ENCODE data around the gene JMJD1C. TPM values are rescaled to one million over a fixed set of nuclear protein-coding genes. Genes with fewer than 3 reads are reported as not detected.
"Not testable (repeated sequence)": the region's sequence is repeated elsewhere in the genome, so short reads cannot be mapped to it uniquely, and the experiment has no call there.

The JMJD1C gene
- polyA plus RNA-seq, 3 donors from 2014 or later: 13.4 to 37.4 (median 16.0) TPM

DNA sequence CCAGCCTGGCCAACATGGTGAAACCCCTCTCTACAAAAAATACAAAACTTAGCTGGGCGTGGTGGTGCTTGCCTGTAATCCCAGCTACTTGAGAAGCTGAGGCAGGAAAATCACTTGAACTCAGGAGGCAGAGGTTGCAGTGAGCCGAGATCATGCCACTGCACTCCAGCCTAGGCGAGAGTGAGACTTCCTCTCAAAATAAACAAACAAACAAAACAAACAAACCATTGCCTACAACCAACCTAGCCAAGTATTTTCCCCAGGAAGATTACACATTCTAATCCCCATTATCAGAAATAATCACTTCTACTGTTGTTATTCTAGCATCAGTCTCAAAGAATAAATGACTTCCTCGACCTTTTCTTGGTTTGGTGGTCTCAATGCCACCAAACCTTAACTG lies 172.9 kb downstream of the JMJD1C start:
- H3K9me3 Mint-ChIP-seq; H3K4me3 Mint-ChIP-seq; DNase-seq; H3K4me1 Mint-ChIP-seq; H3K36me3 Mint-ChIP-seq; H3K27me3 Mint-ChIP-seq (ENCODE audit: low read depth in 3 of 3): not testable (repeated sequence)
- H3K27ac Mint-ChIP-seq: peak overlapping the region in 2 of 6 donors; percentile 34 to 53

DNA sequence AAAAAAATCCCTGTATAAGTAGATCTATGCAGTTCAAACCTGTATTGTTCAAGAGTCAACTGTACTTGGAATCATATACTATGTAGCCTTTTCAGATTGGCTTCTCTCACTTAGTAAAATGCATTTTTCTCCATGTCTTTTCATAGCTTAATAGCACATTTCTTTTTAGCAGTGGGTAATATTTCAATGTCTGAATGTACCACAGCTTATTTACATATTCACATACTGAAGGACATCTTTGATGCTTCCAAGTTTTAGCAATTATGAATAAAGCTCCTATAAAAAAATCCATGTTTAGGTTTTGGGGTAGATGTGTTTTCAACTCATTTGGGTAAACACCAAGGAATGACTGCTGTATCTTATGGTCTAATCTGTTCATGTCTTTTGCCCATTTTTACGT lies 177.6 kb downstream of the JMJD1C start:
- Mint-ChIP-seq H3K4me3 (no peak overlapping the region), H3K27me3 (ENCODE audit: low read depth in 3 of 3) (peaks cover 0 to 3% (median 0%) of the 10 kb centered on the region in 3 donors)
- no peak for DNase-seq

DNA sequence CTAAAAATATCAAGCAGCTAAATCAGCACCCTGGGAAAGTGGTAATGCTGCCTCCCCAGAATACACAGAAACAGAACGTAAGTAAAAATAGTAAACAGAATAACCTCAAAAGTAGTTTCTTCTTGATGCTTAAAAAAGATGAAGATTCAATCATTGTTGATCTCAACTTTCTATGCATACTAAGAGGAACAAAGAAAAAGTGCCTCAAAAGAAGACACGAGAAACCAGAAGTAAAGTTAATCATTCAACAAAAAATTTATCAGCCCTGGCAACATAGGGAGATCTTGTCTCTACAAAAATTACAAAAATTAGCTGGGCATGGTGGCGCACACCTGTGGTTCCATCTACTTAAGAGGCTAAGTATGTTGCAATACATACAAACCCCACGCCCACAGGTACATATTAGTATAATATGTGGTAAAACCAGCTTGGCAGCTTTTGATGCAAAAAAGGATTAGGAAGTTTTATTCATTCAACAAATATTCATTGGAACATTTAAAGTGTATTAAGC lies 179.0 kb downstream of the JMJD1C start:
- peaks cover 0 to 3% (median 0%) of the 10 kb centered on the region in 3 donors for H3K27me3 Mint-ChIP-seq (ENCODE audit: low read depth in 3 of 3)
- no peaks in the 10 kb centered on the region for H3K36me3 Mint-ChIP-seq
- H3K27ac Mint-ChIP-seq: no peak overlapping the region
- H3K9me3 Mint-ChIP-seq: no peaks in the 10 kb centered on the region
- no peak overlapping the region for H3K4me3 Mint-ChIP-seq
- DNase-seq: no peak
- no peaks in the 10 kb centered on the region for H3K4me1 Mint-ChIP-seq

More for the DNA sequence above, 177.6 kb downstream of the JMJD1C start:
- no peak overlapping the region for H3K27ac Mint-ChIP-seq
- H3K36me3 Mint-ChIP-seq: no peaks in the 10 kb centered on the region
- no peaks in the 10 kb centered on the region for H3K9me3 Mint-ChIP-seq
- H3K4me1 Mint-ChIP-seq: no peaks in the 10 kb centered on the region

DNA sequence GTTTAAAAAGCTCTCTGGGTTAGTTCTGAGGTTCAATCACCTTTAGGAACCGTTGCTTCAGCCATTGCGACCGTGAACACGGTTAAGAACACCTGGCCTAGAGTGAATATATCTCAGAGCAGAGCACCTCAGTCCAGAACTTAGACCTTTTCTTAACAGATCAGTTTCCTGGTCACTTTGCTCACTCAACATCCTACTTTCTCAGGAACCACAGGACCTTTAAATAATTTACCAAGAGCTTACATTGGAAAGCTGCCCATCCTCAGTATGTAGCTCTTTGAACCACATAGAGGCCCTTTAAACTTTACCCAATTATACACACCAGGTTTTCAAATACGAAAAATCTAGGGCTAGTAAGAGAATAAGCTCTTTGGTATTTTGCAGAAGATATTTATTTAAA lies 179.4 kb downstream of the JMJD1C start:
- Mint-ChIP-seq H3K9me3 (no peaks in the 10 kb centered on the region), H3K4me1 (no peaks in the 10 kb centered on the region), H3K27ac (no peak overlapping the region), H3K27me3 (ENCODE audit: low read depth in 3 of 3) (peaks cover 0 to 3% (median 0%) of the 10 kb centered on the region in 3 donors), H3K36me3 (no peaks in the 10 kb centered on the region), H3K4me3 (no peak overlapping the region)
- no peak for DNase-seq

DNA sequence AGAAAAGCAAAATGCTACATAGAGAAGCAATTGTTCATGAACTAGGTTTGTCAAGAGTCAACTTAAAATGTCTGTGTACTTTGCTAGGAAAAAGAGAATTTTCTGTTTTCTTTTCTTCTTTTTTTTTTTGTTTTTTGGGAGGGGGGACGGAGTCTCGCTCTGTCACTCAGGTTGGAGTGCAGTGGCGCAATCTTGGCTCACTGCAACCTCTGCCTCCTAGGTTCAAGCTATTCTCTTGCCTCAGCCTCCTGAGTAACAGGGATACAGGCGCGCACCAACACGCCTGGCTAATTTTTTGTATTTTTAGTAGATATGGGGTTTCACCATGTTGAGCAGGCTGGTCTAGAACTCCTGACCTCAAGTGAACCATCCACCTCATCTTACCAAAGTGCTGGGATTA lies 181.9 kb downstream of the JMJD1C start:
- not testable (repeated sequence) for H3K4me1 Mint-ChIP-seq; H3K4me3 Mint-ChIP-seq; H3K27ac Mint-ChIP-seq; H3K9me3 Mint-ChIP-seq; H3K27me3 Mint-ChIP-seq (ENCODE audit: low read depth in 3 of 3); DNase-seq; H3K36me3 Mint-ChIP-seq

DNA sequence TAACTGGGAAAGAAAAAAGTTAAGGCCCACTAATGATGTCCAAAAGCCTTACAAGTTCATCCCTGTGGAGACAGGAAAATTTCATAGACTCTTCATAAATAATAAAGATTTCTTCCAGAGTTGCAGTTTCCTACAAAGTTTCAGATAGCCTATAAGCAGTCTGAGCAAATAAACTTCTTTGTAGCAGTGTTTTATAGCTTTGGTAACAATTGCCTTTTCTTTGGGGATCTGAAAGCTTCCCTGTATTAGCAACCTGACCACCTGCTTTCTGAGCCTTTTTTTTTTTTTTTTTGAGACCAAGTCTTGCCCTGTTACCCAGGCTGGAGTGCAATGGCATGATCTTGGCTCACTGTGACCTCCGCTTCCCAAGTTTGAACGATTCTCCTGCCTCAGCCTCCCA lies 182.7 kb downstream of the JMJD1C start:
- H3K4me3 Mint-ChIP-seq: no peak overlapping the region
- no peak overlapping the region for H3K27ac Mint-ChIP-seq
- DNase-seq: no peak
- no peaks in the 10 kb centered on the region for H3K4me1 Mint-ChIP-seq
- no peaks in the 10 kb centered on the region for H3K36me3 Mint-ChIP-seq
- H3K27me3 Mint-ChIP-seq (ENCODE audit: low read depth in 3 of 3): peaks cover 0 to 3% (median 0%) of the 10 kb centered on the region in 3 donors
- H3K9me3 Mint-ChIP-seq: no peaks in the 10 kb centered on the region

DNA sequence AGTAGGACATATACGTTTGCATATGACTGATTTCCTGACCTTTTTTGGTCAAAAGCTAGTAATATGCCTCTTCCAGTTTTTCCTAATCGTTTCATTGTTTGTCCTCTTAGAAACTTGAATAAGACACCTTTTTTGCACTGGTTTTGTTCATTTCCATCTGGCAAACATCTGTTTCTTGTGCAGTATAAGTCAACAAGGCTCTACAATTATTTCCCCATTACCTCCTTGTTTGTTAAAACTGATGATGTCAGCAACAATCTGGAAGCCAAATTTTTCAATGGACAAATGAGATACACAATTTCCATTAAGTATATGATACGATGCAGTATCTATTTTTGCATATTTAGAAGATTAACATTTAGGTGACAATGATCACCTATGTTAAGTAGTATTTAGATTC lies 183.8 kb downstream of the JMJD1C start:
- peaks cover 0 to 3% (median 0%) of the 10 kb centered on the region in 3 donors for H3K27me3 Mint-ChIP-seq (ENCODE audit: low read depth in 3 of 3)
- H3K4me1 Mint-ChIP-seq: no peaks in the 10 kb centered on the region
- H3K36me3 Mint-ChIP-seq: no peaks in the 10 kb centered on the region
- no peak overlapping the region for H3K4me3 Mint-ChIP-seq
- no peak overlapping the region for H3K27ac Mint-ChIP-seq
- no peak for DNase-seq
- H3K9me3 Mint-ChIP-seq: no peaks in the 10 kb centered on the region

DNA sequence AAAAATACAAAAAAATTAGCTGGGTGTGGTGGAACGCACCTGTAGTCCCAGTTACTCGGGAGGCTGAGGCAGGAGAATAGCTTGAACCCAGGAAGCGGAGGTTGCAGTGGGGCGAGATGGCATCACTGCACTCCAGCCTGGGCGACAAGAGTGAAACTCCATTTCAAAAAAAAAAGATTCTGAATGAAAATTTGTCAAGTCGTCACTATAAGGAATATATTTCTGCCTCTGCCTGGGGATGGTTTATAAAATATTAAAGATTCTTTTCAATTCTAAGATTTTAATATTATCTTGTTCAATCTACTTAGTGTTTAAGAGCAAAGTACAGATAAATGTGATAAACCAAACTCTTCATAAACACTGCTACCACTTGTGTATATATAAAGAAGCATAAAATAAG lies 185.4 kb downstream of the JMJD1C start:
- DNase-seq: no peak
- Mint-ChIP-seq H3K4me3 (no peak overlapping the region), H3K27me3 (ENCODE audit: low read depth in 3 of 3) (peaks cover 0 to 3% (median 0%) of the 10 kb centered on the region in 3 donors), H3K4me1 (no peaks in the 10 kb centered on the region), H3K36me3 (no peaks in the 10 kb centered on the region), H3K27ac (no peak overlapping the region), H3K9me3 (no peaks in the 10 kb centered on the region)

DNA sequence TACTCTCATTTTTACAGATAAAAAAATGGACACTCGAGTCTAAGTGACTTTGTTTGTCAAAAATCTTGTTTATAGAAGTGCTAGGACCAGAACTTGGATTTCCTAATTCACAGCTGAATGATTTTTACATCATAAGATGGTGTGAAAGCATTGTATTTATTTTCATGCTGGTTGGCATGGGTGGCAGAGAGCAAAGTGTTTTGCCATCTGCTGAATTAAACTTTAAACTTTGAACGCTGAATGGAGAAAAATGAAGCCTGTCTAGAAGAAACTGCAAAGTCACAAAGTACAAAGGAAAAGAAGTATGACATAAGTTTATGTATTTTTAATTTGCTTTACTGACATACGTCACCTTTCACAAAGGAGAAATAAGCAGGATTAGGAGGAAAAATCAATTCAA lies 190.7 kb downstream of the JMJD1C start:
- Mint-ChIP-seq H3K9me3 (no peaks in the 10 kb centered on the region), H3K4me1 (peaks cover 11 to 12% of the 10 kb centered on the region in 2 donors), H3K4me3 (no peak overlapping the region), H3K36me3 (no peaks in the 10 kb centered on the region), H3K27me3 (ENCODE audit: low read depth in 3 of 3) (no peaks in the 10 kb centered on the region), H3K27ac (no peak overlapping the region)
- DNase-seq: no peak

DNA sequence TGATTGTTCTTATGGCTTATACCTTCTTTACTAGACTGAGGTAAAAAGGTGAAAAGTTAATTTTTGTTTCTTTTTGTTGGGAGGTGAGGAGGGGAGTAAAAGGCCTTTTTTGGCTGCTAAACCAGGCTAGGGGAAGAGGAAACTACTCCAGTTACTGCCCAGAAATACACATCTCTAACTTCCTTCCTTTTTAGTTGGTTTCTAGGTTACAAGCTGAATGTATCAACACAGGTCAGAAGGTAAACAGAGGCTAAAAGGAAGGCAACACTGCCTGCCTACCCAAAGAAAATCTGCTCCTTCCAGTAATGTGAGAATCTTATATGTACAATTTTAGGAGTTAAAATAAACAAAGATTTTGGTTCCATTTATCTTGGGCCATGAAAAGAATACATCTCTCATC lies 192.2 kb downstream of the JMJD1C start:
- Mint-ChIP-seq H3K36me3 (no peaks in the 10 kb centered on the region), H3K4me3 (no peak overlapping the region), H3K9me3 (no peaks in the 10 kb centered on the region), H3K27me3 (ENCODE audit: low read depth in 3 of 3) (peaks cover 0 to 6% (median 4%) of the 10 kb centered on the region in 3 donors), H3K27ac (peak overlapping the region; percentile 57 to 89 (median 80)), H3K4me1 (peaks cover 15 to 19% of the 10 kb centered on the region in 2 donors)
- DNase-seq: no peak

DNA sequence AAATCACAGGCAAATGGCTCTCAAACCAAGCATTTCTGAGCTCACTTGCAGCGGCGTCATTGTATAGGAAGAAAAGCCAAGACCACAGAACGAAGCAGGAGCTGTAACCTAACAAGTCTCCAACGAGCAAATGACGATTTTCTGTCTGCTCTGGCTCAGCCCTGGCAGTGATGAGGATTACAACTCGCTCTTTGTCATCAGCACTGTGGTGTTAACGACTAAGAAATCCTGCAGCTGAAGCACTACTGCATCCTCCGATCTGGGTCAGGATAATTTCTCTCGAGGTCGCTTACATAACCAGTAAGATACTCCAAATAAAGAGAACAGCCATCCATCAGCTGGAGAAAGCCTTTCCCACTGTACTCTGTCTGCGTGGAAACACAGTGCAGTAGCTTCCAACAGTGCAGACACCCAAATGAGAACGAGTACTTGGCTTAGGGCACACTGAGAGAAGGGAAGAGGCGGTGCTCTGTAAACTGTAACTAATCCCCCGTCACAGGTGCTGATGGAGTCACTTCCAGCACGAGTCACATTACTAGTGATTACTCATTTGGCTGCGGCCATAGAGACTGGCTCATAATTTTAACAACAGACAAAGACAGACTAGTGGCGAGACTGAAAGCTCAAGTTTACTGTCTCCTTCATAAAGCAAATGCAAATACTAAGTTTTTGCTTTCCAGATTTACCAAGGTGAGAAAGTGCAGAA lies 196.8 kb downstream of the JMJD1C start:
- H3K4me1 Mint-ChIP-seq: peaks cover 27 to 47% of the 10 kb centered on the region in 2 donors
- peak overlapping the region; percentile 96 to 99 (median 98) for H3K4me3 Mint-ChIP-seq
- no peaks in the 10 kb centered on the region for H3K9me3 Mint-ChIP-seq

DNA sequence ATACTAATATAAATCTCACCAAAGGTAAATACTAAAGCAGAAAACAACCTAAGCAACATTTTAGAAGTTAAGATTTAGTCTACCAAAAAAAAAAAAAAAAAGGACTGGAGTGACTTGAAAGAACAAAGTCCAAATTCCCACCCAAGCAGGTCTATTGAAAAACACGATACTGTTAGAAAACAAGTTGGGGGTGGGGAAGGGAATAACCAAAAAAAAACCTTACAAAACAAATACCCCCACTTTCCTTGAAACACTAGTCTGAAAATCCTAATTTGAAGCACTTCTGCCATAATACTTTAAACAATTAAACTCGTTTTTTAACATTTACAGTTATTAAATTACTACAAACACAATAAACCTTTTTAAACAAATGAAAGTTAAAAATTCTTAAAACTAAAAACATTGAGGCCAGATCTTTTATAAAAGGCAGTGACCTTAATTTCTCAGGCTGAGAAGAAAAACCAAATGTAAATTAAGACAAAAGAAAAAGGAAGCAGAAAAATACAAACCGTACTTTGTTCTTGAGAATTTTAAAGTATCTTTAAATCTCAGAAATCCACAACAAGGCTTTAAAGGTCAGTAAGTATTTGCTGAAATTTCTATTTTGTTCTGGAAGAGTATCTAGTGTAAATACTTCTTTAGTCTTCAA lies 197.5 kb downstream of the JMJD1C start:
- peaks cover 2 to 20% (median 8%) of the 10 kb centered on the region in 3 donors for H3K27me3 Mint-ChIP-seq (ENCODE audit: low read depth in 3 of 3)
- no peaks in the 10 kb centered on the region for H3K36me3 Mint-ChIP-seq
- peaks cover 23 to 47% of the 10 kb centered on the region in 2 donors for H3K4me1 Mint-ChIP-seq
- DNase-seq: peak; percentile 11 to 23 (median 12)
- H3K4me3 Mint-ChIP-seq: peak overlapping the region; percentile 96 to 99 (median 98)
- H3K27ac Mint-ChIP-seq: peak overlapping the region; percentile 99 to 100 (median 99)
- no peaks in the 10 kb centered on the region for H3K9me3 Mint-ChIP-seq

More for the DNA sequence above, 196.8 kb downstream of the JMJD1C start:
- Mint-ChIP-seq H3K27me3 (ENCODE audit: low read depth in 3 of 3) (peaks cover 2 to 16% (median 8%) of the 10 kb centered on the region in 3 donors), H3K36me3 (no peaks in the 10 kb centered on the region), H3K27ac (peak overlapping the region; percentile 99 to 100 (median 99))
- DNase-seq: peak; percentile 82 to 87 (median 86)

DNA sequence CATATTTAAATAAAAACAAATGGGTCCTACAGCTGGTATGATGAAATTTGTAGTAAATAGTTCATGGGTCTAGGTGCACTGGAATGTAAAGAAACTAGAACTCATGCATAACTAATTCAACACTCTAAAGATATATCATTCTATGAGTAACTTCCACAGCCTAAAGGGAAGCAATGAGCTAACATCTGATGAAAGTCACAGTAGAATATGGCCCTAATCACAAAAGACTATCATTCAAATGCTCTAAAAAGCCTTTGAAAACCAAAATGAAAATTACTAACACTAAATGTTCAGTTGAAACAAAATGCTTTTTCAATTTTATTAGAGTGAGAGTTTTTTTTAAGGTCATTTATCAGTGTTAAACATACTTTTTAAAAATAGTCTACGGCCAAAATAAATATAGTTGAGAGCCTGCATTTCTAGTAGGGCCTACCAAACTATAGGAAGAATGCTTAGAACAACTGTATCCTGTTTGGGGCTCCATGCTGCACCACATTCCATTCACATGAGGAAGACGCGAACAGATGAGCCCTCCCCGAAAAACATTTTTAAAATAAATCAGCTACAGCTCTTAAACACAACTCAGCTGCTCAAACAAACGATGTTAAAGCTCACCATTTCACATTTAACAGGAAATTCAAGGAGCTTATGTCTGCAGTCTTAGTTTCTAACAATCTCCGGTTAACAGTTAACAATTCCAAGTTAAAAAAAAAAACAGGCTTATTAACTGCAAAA lies 198.2 kb downstream of the JMJD1C start:
- peak overlapping the region; percentile 96 to 99 (median 98) for H3K4me3 Mint-ChIP-seq
- H3K27ac Mint-ChIP-seq: peak overlapping the region; percentile 99 to 100 (median 99)
- H3K36me3 Mint-ChIP-seq: no peaks in the 10 kb centered on the region
- peak; percentile 17 to 34 (median 27) for DNase-seq
- H3K9me3 Mint-ChIP-seq: no peaks in the 10 kb centered on the region
- peaks cover 2 to 22% (median 8%) of the 10 kb centered on the region in 3 donors for H3K27me3 Mint-ChIP-seq (ENCODE audit: low read depth in 3 of 3)
- H3K4me1 Mint-ChIP-seq: peaks cover 25 to 50% of the 10 kb centered on the region in 2 donors

Measured in immature natural killer cell (primary cell).